ENCODE measurements around the gene SHISAL2B. TPM values are rescaled to one million over a fixed set of nuclear protein-coding genes. Genes with fewer than 3 reads are reported as not detected.

SHISAL2B gene
- total and polyA plus RNA-seq, 2 experiments from 2014 or later, result 1.6 TPM; not detected in 1

- DNase-seq (ENCODE audit: low read depth in 1 of 2, low spot score in 1 of 2), result no peak
- no peaks in the 10 kb centered on the region for H3K9me3 ChIP-seq (ENCODE audit: low read depth)
- no peaks in the 10 kb centered on the region for H3K27me3 ChIP-seq
- no peak overlapping the region for H3K4me3 ChIP-seq
- H3K36me3 ChIP-seq, result peaks cover 15% of the 10 kb centered on the region
- H3K4me1 ChIP-seq (ENCODE audit: low read depth), result no peaks in the 10 kb centered on the region
- H3K27ac ChIP-seq, result no peak overlapping the region
- no peak for TF ChIP-seq CTCF (IDR thresholded peaks at IDR 0.05; ENCODE audit: low read depth, low read length)
Observed at GRCh38 chr5:64742821-64743220, 52.5 kb downstream of the SHISAL2B start.

DNA sequence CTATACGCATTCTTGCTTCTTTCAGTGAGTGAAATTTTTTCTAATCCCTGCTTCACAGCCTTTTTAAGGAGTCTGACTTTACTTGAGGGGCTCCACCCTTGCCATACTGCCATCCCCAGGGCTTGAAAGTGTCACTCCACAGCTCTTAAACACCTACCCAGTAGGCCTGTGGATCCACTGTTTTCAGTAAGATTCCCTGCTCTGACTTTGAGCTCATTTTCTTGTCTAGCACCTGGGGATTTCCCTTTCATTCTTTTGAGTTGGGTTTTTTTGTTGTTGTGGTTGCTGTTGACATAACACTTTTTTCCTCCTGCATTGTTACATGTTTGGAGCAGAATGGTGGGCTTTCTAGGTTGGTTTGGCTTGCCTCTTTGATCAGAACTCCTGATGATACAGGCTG is 54.6 kb downstream of the SHISAL2B start:
- no peaks in the 10 kb centered on the region for H3K9me3 ChIP-seq (ENCODE audit: low read depth)
- H3K4me1 ChIP-seq (ENCODE audit: low read depth), result no peaks in the 10 kb centered on the region
- TF ChIP-seq CTCF (IDR thresholded peaks at IDR 0.05; ENCODE audit: low read depth, low read length), result no peak
- no peaks in the 10 kb centered on the region for H3K27me3 ChIP-seq
- no peak for DNase-seq (ENCODE audit: low read depth in 1 of 2, low spot score in 1 of 2)
- peaks cover 11% of the 10 kb centered on the region for H3K36me3 ChIP-seq
- H3K4me3 ChIP-seq, result no peak overlapping the region
- H3K27ac ChIP-seq, result no peak overlapping the region

GRCh38 chr5:64746446-64746845 is 56.1 kb downstream of the SHISAL2B start:
- Histone ChIP-seq H3K9me3 (ENCODE audit: low read depth) (no peaks in the 10 kb centered on the region), H3K4me3 (no peak overlapping the region), H3K4me1 (ENCODE audit: low read depth) (no peaks in the 10 kb centered on the region), H3K27me3 (no peaks in the 10 kb centered on the region), H3K36me3 (no peaks in the 10 kb centered on the region), H3K27ac (no peak overlapping the region)
- no peak for DNase-seq (ENCODE audit: low read depth in 1 of 2, low spot score in 1 of 2)
- no peak for TF ChIP-seq CTCF (IDR thresholded peaks at IDR 0.05; ENCODE audit: low read depth, low read length)

- Histone ChIP-seq H3K4me3 (no peak overlapping the region), H3K27ac (no peak overlapping the region), H3K36me3 (peaks cover 9% of the 10 kb centered on the region), H3K9me3 (ENCODE audit: low read depth) (no peaks in the 10 kb centered on the region), H3K4me1 (ENCODE audit: low read depth) (no peaks in the 10 kb centered on the region), H3K27me3 (no peaks in the 10 kb centered on the region)
- DNase-seq (ENCODE audit: low read depth in 1 of 2, low spot score in 1 of 2), result no peak
- TF ChIP-seq CTCF (IDR thresholded peaks at IDR 0.05; ENCODE audit: low read depth, low read length), result no peak
Observed at GRCh38 chr5:64749385-64749784, 59.1 kb downstream of the SHISAL2B start.

GRCh38 chr5:64754066-64754465 is 63.8 kb downstream of the SHISAL2B start:
- H3K27me3 ChIP-seq, result no peaks in the 10 kb centered on the region
- H3K4me3 ChIP-seq, result no peak overlapping the region
- H3K9me3 ChIP-seq (ENCODE audit: low read depth), result no peaks in the 10 kb centered on the region
- no peak overlapping the region for H3K27ac ChIP-seq
- TF ChIP-seq CTCF (IDR thresholded peaks at IDR 0.05; ENCODE audit: low read depth, low read length), result no peak
- H3K4me1 ChIP-seq (ENCODE audit: low read depth), result no peaks in the 10 kb centered on the region
- DNase-seq (ENCODE audit: low read depth in 1 of 2, low spot score in 1 of 2), result no peak
- H3K36me3 ChIP-seq, result peaks cover 9% of the 10 kb centered on the region

GRCh38 chr5:64758901-64759300 is 68.6 kb downstream of the SHISAL2B start:
- peaks cover 1% of the 10 kb centered on the region for H3K36me3 ChIP-seq
- no peak overlapping the region for H3K27ac ChIP-seq
- H3K4me3 ChIP-seq, result no peak overlapping the region

More at GRCh38 chr5:64758901-64759300, 68.6 kb downstream of the SHISAL2B start:
- no peaks in the 10 kb centered on the region for H3K9me3 ChIP-seq (ENCODE audit: low read depth)
- no peak for TF ChIP-seq CTCF (IDR thresholded peaks at IDR 0.05; ENCODE audit: low read depth, low read length)
- DNase-seq (ENCODE audit: low read depth in 1 of 2, low spot score in 1 of 2), result no peak
- H3K4me1 ChIP-seq (ENCODE audit: low read depth), result peaks cover 20% of the 10 kb centered on the region
- no peaks in the 10 kb centered on the region for H3K27me3 ChIP-seq
